ENCODE data around the gene PCDHGB1.
"Not testable (repeated sequence)": the region's sequence is repeated elsewhere in the genome, so short reads cannot be mapped to it uniquely, and the experiment has no call there.

Gene PCDHGB1

GRCh38 chr5:141349917-141350619 is at the start of gene PCDHGB1:
Gene PCDHGB1 (plus strand): TSS chr5:141350099. CDS start chr5:141350261, 162 bp downstream.
- peak in 1 of 2 experiments; percentile 48 for DNase-seq

- DNase-seq, result no peak
Observed at GRCh38 chr5:141303756-141304155, 46.1 kb upstream of the PCDHGB1 start, which contains the start of gene SLC25A2. Gene SLC25A2 (minus strand): TSS chr5:141304049. CDS start chr5:141303865, 184 bp downstream.

GRCh38 chr5:141306630-141307029 is 43.3 kb upstream of the PCDHGB1 start:
- no peak for DNase-seq

GRCh38 chr5:141313711-141314110 is 36.2 kb upstream of the PCDHGB1 start:
- DNase-seq, result no peak

- not testable (repeated sequence) for DNase-seq
Observed at GRCh38 chr5:141316963-141317362, 32.9 kb upstream of the PCDHGB1 start.

DNA sequence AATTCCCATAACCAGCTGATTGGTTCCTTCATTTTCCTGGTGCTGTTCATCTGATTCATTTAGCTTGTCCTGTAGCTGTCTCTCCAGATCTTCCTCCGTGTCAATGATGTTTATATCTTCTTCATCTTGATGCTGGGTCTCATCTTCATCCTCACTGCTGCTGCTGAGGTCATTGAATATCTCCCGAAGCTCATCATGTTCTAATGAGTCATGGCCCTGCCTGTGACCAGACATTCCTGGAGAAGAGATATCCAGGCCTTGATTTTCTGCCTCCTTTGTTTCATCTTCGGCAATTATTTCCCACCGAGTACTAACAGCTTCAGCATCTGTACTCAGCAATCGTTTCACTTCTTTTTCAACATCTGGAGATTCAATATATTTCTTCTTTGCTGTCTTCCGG is 30.7 kb upstream of the PCDHGB1 start:
- DNase-seq, result no peak

DNA sequence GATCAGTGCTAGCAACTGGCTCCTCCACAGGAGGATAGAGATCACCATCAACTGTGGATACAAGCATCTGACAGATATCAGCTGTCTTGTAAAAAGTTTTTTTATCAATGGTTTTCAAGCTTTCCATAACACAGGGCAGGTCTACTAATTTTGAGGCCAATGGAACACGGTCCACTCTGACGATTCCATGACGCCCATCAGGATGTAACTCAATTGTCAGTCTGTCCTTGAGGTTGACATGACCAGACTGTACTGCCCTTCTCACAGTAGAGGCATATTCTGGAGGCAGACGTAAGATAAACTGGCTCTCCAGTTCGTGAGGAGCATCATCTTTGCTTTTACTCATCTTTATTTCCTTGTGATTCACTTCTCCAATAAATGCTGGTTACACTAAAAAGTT is 30.2 kb upstream of the PCDHGB1 start:
- DNase-seq, result no peak

- DNase-seq, result peak; percentile 91 to 95
Observed at GRCh38 chr5:141320225-141321169, 29.4 kb upstream of the PCDHGB1 start, which contains the start of gene TAF7. Gene TAF7 (minus strand): TSS chr5:141320784. CDS start chr5:141320044, 740 bp downstream.

DNA sequence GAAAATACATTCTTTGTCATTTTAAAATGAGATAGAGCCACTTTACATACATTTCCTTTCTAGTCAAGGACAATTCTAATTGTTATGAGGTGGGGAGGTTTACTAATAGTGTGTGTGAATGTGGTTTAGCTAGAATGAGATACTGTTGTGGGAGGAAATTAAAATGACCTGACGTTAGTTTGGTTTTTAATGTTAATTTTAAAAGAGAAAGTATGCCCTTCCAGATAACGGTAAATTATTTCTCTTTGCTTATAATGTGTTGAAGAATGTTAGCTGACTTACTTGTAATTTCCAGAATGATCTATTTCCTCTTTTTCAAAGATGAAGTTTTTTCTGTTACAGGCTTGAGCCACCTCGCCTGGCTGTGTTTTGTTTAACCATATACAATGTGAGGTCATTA is 27.6 kb upstream of the PCDHGB1 start:
- DNase-seq, result no peak

DNA sequence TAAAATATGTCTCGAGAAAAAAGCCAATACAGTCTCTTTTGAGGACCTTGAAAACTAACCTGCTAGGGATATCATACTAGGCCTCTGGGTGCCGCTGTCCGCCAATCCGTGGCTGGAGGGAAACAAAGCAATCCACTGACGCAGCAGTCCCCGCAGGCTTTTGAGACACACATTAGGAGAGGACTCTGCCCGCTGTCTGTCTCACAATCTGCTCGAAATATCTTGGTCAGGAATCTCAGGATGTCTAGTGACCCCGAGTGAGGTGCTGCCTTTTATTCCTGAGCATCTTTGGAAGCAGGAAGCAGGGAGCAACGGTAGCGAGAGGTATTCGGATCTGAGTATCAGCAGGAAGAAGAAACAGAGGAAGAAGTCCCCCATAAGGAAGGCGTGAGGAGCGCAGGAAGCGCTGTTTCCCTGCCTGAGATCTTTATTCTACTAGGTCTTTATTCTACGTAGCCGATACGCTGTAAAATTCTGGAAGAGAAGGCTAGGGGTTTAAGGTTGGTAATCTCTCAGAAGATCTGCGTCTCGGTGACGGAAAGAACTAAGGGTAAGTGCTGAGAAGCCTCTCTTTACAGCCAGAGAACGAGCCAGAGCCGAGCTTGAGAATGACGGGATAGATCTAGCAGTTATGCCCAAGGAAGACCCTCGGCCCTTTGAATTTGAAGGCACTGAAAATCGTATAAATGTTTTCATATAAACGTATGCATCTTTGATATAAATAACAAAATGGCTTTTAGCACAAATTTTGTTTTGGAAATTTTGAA is 23.6 kb upstream of the PCDHGB1 start:
- peak; percentile 71 to 75 for DNase-seq

DNA sequence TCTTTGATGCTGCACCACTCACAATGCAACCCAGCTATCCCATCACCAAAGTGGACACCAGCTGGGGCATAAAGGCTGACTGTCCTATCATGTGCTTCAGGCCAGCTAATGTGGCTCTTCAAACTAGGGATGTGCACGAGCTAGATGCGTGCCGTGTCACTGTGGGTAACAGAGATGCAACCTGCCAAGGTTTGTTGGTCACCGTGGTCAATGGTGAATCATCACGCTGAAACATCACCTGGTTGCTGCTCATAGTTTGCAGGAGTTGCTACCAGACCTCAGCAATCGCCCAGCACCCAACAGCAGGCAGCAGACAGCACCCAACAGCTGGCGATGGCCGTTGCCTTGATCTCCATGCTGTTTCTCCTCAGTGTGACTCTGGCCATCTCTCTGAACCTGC is 21.7 kb upstream of the PCDHGB1 start:
- no peak for DNase-seq

DNA sequence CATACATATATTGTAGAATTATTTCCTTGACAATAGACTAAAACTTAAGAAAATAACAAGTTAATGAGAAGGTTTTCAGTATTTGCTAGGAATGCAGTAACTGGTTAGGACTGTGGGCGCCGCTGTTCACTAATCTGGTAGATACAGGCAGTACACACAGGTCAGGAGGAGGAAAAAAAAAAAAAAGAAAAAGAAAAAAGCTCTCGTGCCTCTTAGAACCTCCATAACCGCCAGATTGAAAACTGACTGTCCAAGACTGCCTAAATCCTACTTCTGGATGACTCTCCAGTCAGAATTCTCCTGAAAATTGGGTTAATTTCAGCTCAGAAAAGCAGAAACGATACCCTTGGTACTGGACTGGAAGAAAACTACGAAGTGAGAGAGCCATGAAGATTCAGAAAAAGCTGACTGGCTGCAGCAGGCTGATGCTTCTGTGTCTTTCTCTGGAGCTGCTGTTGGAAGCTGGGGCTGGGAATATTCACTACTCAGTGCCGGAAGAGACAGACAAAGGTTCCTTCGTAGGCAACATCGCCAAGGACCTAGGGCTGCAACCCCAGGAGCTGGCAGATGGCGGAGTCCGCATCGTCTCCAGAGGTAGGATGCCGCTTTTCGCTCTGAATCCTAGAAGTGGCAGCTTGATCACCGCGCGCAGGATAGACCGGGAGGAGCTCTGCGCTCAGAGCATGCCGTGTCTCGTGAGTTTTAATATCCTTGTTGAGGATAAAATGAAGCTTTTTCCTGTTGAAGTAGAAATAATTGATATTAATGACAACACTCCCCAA is 19.4 kb upstream of the PCDHGB1 start, which contains the start of gene PCDHGA1:
PCDHGA1 (plus strand) TSS at position 216 of the 782 bp plus-strand sequence.
- peak in 1 of 2 experiments; percentile 25 for DNase-seq

- not testable (repeated sequence) for DNase-seq
Observed at GRCh38 chr5:141332571-141332970, 17.3 kb upstream of the PCDHGB1 start.

DNA sequence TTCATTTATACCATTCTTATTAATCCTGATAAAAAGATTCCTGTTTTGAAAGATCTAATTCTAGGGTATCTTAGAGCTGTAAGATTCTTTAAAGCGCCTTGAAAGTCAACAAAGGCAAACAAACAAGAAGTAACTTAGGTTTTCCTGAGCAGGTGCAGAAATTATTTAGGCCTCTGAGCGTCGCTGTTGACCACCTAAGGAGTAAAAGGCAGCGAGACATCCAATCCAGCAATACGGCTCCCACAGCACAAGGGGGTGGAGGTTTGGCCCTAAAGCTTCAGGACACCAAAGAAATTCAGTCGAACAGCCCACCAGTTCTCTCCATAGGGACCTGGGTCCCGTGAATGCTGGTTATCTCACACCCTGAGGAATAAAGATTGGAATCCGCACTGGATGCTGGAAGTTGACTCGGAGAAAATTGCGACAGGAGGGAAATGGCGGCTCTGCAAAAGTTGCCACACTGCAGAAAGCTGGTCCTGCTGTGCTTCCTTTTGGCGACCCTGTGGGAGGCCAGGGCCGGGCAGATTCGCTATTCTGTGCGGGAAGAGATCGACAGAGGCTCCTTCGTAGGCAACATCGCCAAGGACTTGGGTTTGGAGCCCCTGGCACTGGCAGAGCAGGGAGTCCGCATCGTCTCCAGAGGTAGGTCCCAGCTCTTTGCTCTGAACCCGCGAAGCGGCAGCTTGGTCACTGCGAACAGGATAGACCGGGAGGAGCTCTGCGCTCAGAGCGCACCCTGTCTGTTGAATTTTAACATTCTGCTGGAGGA is 11.2 kb upstream of the PCDHGB1 start, which contains the start of gene PCDHGA2:
PCDHGA2 (plus strand) TSS at position 223 of the 769 bp plus-strand sequence.
- DNase-seq, result no peak

DNA sequence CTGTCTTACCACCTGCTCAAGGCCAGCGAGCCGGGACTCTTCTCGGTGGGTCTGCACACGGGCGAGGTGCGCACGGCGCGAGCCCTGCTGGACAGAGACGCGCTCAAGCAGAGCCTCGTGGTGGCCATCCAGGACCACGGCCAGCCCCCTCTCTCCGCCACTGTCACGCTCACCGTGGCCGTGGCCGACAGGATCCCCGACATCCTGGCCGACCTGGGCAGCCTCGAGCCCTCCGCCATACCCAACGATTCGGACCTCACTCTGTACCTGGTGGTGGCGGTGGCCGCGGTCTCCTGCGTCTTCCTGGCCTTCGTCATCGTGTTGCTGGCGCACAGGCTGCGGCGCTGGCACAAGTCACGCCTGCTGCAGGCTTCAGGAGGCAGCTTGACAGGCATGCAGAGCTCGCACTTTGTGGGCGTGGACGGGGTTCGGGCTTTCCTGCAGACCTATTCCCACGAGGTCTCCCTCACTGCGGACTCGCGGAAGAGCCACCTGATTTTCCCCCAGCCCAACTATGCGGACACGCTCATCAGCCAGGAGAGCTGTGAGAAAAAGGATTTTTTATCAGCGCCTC is 9.0 kb upstream of the PCDHGB1 start:
- DNase-seq, result not testable (repeated sequence)

- DNase-seq, result no peak
Observed at GRCh38 chr5:141342773-141343172, 7.1 kb upstream of the PCDHGB1 start.

DNA sequence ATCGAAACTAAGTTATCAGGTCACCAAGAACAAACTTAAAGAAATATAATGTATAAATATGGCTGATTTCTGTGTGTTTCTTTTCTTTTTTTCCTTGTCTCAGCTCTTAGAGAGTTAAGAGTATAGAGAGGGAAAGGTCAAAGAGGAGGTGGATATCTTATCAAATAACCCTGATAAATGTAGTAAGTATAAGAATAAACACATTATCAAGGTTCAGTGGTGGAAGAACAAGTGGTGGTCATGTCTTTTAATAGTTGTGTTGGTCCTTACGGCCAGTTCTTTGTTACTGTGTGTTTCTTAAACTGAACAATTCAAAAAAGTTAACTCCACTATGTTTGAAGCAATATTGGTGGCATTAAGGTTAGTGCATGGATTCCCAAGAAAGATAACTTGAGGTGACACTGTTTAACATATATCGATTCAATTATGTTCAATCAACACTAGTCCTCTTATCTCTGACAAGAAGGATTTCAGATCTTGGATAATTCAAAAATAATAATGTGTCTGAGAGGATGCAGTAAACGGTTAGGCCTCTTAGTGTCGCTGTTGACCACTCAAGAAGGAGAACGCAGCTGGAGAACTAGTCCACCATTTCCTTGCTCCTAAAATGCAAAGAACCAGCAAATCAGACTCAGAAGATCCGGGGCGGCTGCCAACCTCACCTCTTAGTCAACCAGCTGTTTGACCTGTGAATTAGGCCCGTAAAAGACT is 6.5 kb upstream of the PCDHGB1 start, which contains the start of gene PCDHGA3:
PCDHGA3 (plus strand) TSS at position 588 of the 711 bp plus-strand sequence. CDS start 205 bp downstream, outside the sequence.
- DNase-seq, result no peak

DNA sequence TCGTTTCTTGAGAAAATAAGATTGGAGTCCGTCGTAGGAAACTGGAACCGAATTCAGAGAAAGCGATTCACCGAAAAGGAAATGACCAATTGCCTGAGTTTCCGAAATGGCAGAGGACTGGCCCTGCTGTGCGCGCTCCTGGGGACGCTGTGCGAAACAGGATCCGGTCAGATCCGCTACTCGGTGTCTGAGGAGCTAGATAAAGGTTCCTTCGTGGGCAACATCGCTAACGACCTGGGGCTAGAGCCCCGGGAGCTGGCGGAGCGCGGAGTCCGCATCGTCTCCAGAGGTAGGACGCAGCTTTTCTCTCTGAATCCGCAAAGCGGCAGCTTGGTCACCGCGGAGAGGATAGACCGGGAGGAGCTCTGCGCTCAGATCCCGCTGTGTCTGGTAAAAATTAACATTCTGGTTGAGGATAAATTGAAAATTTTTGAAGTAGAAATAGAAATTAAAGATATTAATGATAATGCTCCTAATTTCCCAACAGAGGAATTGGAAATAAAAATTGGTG is 5.9 kb upstream of the PCDHGB1 start:
- DNase-seq, result no peak

GRCh38 chr5:141345327-141345726 is 4.6 kb upstream of the PCDHGB1 start:
- DNase-seq, result no peak
